Epithelial cell of proximal tubule (primary cell): ENCODE data around the gene AFF3. TPM values are rescaled to one million over a fixed set of nuclear protein-coding genes. Genes with fewer than 3 reads are reported as not detected.
A peak's percentile ranks its signal among the peaks of the same experiment; 100 is the strongest.

Experiments used
- DNase-seq: peaks from one replicate; pipeline ENCODE4 v3.0.0-alpha.2; 2011; ENCODE audit warnings: low read depth
- H3K4me3 ChIP-seq: 2 replicates; pipeline ENCODE4 v1.5.1; 2011; ENCODE audit warnings: low read depth, mild to moderate bottlenecking, low read length
- total RNA-seq: library from RNA; depleted of rRNA; stranded (reverse); fragments of >200 nt; gene quantifications from 2 replicates; pipeline ENCODE4 v1.2.3, GENCODE V29; 2015
- TF ChIP-seq, protein P1 (sequence below): conservative IDR thresholded peaks from 2 replicates; pipeline ENCODE4 v1.5.1; 2012; ENCODE audit warnings: low read depth, mild to moderate bottlenecking, low read length

Gene AFF3
- total RNA-seq, 1 donor from 2014 or later: 0.35 TPM

DNA sequence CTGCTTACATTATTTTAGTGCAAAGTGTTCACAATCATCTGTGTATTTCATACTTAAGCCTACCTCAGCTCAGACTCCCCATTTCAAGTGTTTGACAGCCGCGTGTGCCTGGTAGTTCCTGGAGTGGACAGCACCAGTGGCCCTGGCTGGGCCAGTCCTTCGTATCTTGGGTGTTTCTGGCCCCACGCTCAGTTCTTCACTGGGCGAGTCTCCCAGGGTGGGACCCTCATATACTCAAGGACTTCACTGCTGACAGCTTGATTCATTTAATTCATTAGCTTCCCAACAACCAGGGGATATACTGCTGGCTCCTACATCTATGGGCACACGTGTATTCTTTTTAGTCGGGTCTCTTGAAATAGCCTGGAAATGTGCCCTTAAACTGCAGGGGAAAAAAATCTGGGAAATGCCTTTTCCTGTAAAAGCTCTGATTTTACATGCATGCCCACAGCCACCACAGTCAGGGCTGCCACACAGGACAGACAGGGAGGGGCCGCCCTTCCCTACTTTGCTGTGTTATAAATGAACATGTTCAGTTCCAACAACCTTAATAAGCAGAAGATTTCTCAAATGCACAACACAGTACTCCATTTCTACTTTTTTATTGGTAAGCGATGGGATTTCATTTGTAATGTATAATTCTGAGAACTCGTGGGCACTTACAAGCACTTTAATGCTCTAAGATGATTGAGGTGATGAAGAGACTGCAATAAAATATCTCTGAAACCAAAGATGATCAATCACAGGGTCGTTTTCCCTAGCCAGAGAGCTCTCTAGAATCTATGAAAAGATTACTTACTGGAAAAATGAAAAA is 447.1 kb downstream of the AFF3 start:
- DNase-seq: no peak
- TF ChIP-seq, protein P1, sequence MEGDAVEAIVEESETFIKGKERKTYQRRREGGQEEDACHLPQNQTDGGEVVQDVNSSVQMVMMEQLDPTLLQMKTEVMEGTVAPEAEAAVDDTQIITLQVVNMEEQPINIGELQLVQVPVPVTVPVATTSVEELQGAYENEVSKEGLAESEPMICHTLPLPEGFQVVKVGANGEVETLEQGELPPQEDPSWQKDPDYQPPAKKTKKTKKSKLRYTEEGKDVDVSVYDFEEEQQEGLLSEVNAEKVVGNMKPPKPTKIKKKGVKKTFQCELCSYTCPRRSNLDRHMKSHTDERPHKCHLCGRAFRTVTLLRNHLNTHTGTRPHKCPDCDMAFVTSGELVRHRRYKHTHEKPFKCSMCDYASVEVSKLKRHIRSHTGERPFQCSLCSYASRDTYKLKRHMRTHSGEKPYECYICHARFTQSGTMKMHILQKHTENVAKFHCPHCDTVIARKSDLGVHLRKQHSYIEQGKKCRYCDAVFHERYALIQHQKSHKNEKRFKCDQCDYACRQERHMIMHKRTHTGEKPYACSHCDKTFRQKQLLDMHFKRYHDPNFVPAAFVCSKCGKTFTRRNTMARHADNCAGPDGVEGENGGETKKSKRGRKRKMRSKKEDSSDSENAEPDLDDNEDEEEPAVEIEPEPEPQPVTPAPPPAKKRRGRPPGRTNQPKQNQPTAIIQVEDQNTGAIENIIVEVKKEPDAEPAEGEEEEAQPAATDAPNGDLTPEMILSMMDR: no peak
- H3K4me3 ChIP-seq: no peak overlapping the region

DNA sequence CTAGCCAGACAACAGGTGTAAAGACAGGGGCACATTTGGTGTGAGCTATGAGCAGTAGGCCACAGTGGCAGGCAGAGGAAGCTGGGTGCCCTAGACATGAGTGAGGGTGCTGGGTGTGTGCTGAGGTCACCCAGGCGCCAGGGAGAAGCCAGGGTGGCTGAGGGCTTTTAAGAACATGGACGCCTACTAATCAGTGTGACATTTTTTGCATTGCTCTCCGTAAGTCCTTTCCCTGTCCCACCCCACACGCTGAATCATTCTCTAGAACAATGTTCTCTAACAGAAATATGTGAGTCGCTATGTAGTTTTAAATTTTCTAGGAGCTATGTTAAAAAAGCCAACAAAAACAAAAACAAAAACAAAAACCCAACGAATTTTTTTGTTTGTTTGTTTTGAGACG is 448.1 kb downstream of the AFF3 start:
- no peak for DNase-seq
- TF ChIP-seq, protein P1: no peak
- no peak overlapping the region for H3K4me3 ChIP-seq

DNA sequence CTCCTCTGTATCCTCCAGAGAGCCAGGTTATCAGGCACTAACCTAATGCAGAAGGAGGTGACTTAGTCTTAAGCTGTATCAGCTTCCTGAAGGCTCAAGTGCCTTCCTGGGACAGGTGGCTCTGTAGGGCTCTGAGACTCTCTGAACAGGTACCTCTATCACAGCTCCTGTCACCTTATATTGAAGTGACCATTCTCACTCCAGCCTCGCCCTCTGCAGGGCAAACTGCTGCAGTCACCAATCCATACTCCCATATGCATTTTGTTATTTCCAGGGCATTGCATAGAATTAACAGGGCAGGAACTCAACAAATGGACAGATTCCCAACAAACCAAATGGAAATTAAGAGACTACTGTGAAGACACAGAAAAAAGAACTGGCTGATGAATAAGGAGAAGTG is 449.6 kb downstream of the AFF3 start:
- DNase-seq: no peak
- no peak overlapping the region for H3K4me3 ChIP-seq
- TF ChIP-seq, protein P1: peak; percentile 36

DNA sequence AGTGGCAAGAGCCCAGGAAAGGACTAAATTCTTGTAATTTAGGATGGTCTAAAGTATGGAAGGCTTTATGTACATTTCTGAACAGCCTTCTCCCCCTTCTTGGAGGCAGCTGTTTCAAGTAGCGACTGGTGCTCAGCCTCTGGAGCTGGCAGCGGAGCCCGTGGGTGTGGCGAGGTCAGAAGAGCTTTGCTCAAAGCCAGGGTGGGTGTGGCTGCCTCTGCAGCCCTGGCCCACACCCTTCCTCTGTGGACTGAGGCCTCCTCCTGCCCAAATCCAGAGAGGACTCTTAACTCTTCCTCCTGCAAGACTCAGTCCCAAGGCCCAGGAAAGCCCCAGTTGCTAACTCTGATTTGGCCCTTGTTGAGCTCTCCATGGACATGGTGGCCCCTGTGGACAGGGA is 450.5 kb downstream of the AFF3 start:
- TF ChIP-seq, protein P1: no peak
- no peak for DNase-seq
- H3K4me3 ChIP-seq: no peak overlapping the region

DNA sequence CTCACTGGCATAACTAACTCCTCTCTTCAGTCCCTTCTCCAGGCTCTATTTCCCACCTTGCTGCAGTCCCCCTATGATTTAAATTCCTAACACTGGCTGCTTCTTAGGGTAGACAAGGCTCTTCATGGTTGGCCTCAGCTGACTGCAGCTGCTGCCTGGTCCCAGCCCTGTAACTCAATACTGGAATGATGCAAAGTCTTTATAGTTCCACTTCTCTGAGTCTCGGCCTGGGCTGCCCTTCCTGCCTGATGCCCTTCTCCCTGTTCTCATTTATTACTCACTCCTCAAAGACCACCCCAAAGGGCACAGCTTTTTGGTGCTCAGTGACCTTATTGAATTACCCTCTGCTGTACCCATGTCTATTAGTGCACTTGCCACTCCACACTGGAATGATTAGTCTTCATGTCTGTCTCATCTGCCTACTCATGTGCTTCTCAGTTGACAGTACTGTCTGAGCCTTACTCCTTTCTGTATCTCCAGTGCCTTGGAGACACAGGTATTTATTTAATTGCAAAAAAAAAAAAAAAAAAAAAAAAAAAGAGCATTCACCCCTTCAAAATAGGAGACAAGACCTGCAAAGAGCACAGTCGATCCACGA is 453.1 kb downstream of the AFF3 start:
- H3K4me3 ChIP-seq: no peak overlapping the region
- DNase-seq: no peak
- TF ChIP-seq, protein P1: no peak

DNA sequence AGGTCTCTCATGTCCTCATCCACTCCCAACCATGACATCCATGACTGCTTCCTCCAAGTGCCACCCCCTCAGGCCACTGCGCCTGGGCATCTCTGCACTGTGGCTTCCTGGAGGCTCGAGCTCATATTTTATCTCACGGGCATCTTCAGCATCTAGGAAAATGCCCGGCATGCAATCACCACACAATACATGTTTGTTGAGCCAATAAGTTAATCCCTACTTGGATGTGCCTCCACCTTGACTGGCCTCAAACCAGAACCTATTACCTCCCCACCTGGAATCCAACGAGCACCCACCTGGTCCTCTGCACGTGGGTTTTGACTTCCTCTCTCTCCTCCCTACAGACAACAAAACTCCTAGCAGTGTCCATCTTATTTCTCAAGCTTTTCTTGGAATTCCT is 453.7 kb downstream of the AFF3 start:
- DNase-seq: no peak
- TF ChIP-seq, protein P1: no peak
- H3K4me3 ChIP-seq: no peak overlapping the region
